Transverse colon (tissue), 4 donors: ENCODE data around the gene KRT4. TPM values are rescaled to one million over a fixed set of nuclear protein-coding genes. Genes with fewer than 3 reads are reported as not detected.

Source experiments
- DNase-seq: peaks from one replicate; pipeline ENCODE4 v3.0.0-alpha.2; 2019
- H3K27ac ChIP-seq, 4 donors: fragments of 200-600 bp; sonication (generic); 2 replicates each; pipeline ENCODE4 v1.5.1; 2016 to 2018; ENCODE audit warnings: inconsistent platforms in 4 of 4
- H3K27me3 ChIP-seq: fragments of 200-600 bp; sonication (generic); 2 replicates; pipeline ENCODE4 v1.5.1; 2017; ENCODE audit warnings: inconsistent platforms
- H3K36me3 ChIP-seq, 4 donors: fragments of 200-600 bp; sonication (generic); 2 replicates each; pipeline ENCODE4 v1.5.1; 2017 to 2019; ENCODE audit warnings: inconsistent platforms in 4 of 4
- H3K4me1 ChIP-seq, 4 donors: fragments of 200-600 bp; sonication (generic); 2 replicates each; pipeline ENCODE4 v1.5.1; 2017 to 2020; ENCODE audit warnings: inconsistent platforms in 4 of 4
- H3K4me3 ChIP-seq, 4 donors: fragments of 200-600 bp; sonication (generic); 1 replicate in 1 of 4; 2 replicates in 3 of 4; pipeline versions ENCODE4 v1.5.1 to v1.6.1; 2017 to 2019; ENCODE audit warnings: inconsistent platforms in 4 of 4
- H3K9me3 ChIP-seq, 2 donors: fragments of 200-600 bp; sonication (generic); 2 replicates each; pipeline ENCODE4 v1.5.1; 2017 to 2019; ENCODE audit warnings: inconsistent platforms in 2 of 2
- EP300 ChIP-seq: sonication (generic); formaldehyde crosslinking; IDR thresholded peaks from one replicate; pipeline ENCODE4 v1.6.1; 2017; ENCODE audit warnings: antibody characterized with exemption, low read depth
- POLR2A ChIP-seq: fragments of 450-650 bp; IDR thresholded peaks from one replicate; pipeline ENCODE4 v1.6.1; 2016; ENCODE audit warnings: antibody characterized with exemption, mild to moderate bottlenecking, moderate library complexity
- POLR2AphosphoS5 ChIP-seq, 3 donors: sonication (generic); formaldehyde crosslinking; IDR thresholded peaks; one replicate each; pipeline ENCODE4 v1.6.1; 2016; ENCODE audit warnings: antibody characterized with exemption in 3 of 3
- WGBS, 2 donors: methylation state at CpG; one replicate each; pipeline ENCODE4 v1.1.5; 2018; ENCODE audit warnings: low coverage in 1 of 2; 5-methylcytosine and 5-hydroxymethylcytosine counted together
- in situ Hi-C, 4 donors: fragments of 200-750 bp; cut with MboI; loops; one replicate each; pipeline versions ENCODE4 v1.15.0 to v1.15.1; 2017; ENCODE audit warnings: low sequenced_read_pairs in 3 of 4, low pct_ligation_motif_present in 1 of 4, low pct_unique_long_range_greater_than_20kb in 1 of 4
- intact Hi-C: fragments of 100-400 bp; cut with DNase I; formaldehyde crosslinking; loops from one replicate; pipeline ENCODE4 v1.15.1; 2023; ENCODE audit warnings: low total_unique reads
- total RNA-seq, 4 donors: library from RNA; depleted of rRNA; stranded (reverse); fragments of >200 nt; gene quantifications; one replicate each; pipeline ENCODE4 v1.1.0, GENCODE V29; 2016
- TF ChIP-seq, protein P1 (sequence below), 5 experiments: fragments of 200-600 bp in 3 of 5; fragments of 450-650 bp in 2 of 5; sonication (generic) in 3 of 5; IDR thresholded peaks; 1 replicate in 2 of 5; 2 replicates in 3 of 5; pipeline ENCODE4 v1.5.1; 2016 to 2017; ENCODE audit warnings: antibody characterized with exemption in 5 of 5, inconsistent platforms in 3 of 5, mild to moderate bottlenecking in 2 of 5, moderate library complexity in 1 of 5

The KRT4 gene
- total RNA-seq, 4 donors from 2014 or later = not detected

DNA sequence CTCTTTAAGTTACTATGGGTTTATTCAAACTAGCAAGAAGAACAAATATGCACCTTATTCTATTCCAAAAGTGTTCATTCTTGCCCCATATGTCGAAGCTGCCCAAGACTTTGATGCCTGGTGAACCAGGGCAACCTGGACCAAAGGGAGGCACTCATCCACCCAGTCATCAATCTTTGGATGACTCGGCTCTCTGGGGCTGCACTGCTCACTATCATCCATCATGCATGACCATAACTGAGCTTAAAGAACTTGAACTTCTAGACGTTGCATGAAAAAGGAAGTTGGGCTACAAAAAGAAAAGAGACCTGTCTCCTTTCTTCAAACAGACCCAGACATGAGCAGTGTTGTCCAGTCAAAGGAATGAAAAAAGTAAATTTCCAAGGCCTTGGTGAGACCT, 1.2 kb downstream of the KRT4 start:
- no peaks in the 10 kb centered on the region for H3K9me3 ChIP-seq
- H3K4me1 ChIP-seq = no peaks in the 10 kb centered on the region
- TF ChIP-seq EP300 (no peak), POLR2AphosphoS5 (IDR thresholded peaks at IDR 0.05) (no peak), POLR2A (no peak)
- TF ChIP-seq, protein P1, sequence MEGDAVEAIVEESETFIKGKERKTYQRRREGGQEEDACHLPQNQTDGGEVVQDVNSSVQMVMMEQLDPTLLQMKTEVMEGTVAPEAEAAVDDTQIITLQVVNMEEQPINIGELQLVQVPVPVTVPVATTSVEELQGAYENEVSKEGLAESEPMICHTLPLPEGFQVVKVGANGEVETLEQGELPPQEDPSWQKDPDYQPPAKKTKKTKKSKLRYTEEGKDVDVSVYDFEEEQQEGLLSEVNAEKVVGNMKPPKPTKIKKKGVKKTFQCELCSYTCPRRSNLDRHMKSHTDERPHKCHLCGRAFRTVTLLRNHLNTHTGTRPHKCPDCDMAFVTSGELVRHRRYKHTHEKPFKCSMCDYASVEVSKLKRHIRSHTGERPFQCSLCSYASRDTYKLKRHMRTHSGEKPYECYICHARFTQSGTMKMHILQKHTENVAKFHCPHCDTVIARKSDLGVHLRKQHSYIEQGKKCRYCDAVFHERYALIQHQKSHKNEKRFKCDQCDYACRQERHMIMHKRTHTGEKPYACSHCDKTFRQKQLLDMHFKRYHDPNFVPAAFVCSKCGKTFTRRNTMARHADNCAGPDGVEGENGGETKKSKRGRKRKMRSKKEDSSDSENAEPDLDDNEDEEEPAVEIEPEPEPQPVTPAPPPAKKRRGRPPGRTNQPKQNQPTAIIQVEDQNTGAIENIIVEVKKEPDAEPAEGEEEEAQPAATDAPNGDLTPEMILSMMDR (IDR thresholded peaks at IDR 0.05) = no peak
- H3K27ac ChIP-seq = no peak overlapping the region
- peaks cover 3% of the 10 kb centered on the region for H3K27me3 ChIP-seq
- intact Hi-C loops = no loop called here
- no peak for DNase-seq
- no peak overlapping the region for H3K4me3 ChIP-seq
- WGBS, 2 donors = 57 to 70% methylated on average over 3 of the region's 3 CpGs
- H3K36me3 ChIP-seq = no peaks in the 10 kb centered on the region
- in situ Hi-C loops = no loop called here

DNA sequence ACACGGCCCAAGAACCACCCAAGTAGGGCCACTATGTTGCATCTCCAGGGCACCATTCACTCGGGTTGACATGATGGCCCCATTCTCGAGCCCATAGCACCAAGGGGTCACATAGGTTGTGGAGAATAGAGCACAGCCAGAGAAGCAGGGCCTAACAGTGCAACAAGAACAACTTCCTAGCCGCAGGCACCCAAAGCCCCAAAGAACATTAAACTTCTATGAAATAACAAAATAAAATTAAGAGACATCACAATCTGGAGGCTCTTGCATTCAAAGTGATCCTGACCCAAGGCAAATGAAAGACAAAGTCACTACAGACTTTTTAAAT, 1.9 kb downstream of the KRT4 start:
- H3K4me1 ChIP-seq = no peaks in the 10 kb centered on the region
- WGBS, 2 donors = 77 to 100% methylated on average over 1 to 4 of the region's 4 CpGs
- no peak overlapping the region for H3K4me3 ChIP-seq
- no peaks in the 10 kb centered on the region for H3K36me3 ChIP-seq
- no peak overlapping the region for H3K27ac ChIP-seq
- no peaks in the 10 kb centered on the region for H3K27me3 ChIP-seq
- no peak for DNase-seq
- intact Hi-C loops = no loop called here
- in situ Hi-C loops = no loop called here
- TF ChIP-seq, protein P1 (IDR thresholded peaks at IDR 0.05) = no peak
- TF ChIP-seq POLR2AphosphoS5 (IDR thresholded peaks at IDR 0.05) (no peak), EP300 (no peak), POLR2A (no peak)
- no peaks in the 10 kb centered on the region for H3K9me3 ChIP-seq

DNA sequence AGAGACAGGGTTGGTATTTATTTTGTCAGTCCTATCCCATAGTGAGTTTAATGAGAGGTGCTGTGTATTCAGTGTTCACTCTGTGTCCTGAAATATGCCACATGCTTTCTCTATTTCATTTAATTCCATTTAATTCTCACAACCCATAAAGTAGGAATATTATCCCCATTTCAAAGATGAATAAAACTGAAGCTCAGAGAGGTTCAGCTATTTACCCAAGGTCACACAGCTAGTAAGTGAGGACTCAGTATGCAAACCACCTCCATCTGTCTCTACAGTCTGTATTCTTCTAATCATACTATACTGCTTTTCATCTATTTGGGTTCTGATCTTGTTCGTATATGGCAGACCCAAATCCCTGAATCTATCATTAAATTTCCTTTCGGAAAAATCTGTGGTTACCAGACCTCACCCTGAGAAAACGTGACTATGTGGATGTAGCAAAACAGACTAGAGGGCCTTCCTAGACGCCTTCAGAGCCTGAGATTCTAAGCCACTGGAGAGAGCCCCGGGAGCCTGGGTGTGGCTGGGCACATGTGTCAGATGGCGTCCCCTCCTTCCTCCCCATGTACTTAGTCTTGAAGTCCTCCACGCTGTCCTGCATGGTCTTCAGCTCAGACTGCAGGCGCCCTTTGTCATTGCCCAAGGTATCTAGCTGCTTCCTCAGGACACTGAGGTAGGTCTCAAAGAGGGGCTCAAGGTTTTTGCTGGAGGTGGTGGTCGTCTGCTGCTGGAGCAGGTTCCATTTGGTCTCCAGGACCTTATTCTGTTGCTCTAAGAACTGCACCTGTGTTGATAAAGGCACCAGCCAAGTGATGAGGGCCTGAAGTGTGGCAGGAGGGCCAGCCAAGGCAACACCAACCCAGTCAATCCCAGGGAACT, 2.5 kb downstream of the KRT4 start:
- Histone ChIP-seq H3K4me1 (no peaks in the 10 kb centered on the region), H3K27ac (no peak overlapping the region), H3K27me3 (no peaks in the 10 kb centered on the region), H3K36me3 (no peaks in the 10 kb centered on the region), H3K9me3 (no peaks in the 10 kb centered on the region), H3K4me3 (no peak overlapping the region)
- WGBS, 2 donors = 79 to 100% methylated on average over 4 to 9 of the region's 9 CpGs
- in situ Hi-C loops (no loop called here), intact Hi-C loops (no loop called here)
- no peak for TF ChIP-seq EP300
- no peak for DNase-seq

DNA sequence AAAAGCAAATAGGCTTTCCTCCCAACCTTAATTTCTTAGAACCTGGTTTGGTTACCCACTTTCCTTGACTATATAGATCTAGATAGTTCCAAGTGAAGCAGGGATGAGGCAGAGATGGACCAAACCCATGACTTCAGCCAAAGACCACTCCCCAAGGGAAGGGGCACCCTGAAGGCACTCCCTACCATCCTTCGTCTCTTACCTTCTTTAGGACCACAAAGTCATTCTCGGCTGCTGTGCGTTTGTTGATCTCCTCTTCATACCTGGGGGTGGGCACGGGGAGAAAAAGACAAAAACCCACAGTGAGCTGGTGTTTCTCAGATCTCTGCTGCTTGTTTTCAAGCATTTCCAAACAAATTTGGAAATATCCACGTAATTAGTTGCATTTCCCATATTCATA, 3.4 kb downstream of the KRT4 start:
- no peaks in the 10 kb centered on the region for H3K4me1 ChIP-seq
- TF ChIP-seq POLR2AphosphoS5 (IDR thresholded peaks at IDR 0.05) (no peak), EP300 (no peak), POLR2A (no peak)
- TF ChIP-seq, protein P1 (IDR thresholded peaks at IDR 0.05) = no peak
- intact Hi-C loops (no loop called here), in situ Hi-C loops (no loop called here)
- no peak overlapping the region for H3K4me3 ChIP-seq
- WGBS, 2 donors = 70% methylated on average over 5 of the region's 5 CpGs
- no peaks in the 10 kb centered on the region for H3K36me3 ChIP-seq
- no peak overlapping the region for H3K27ac ChIP-seq
- H3K9me3 ChIP-seq = no peaks in the 10 kb centered on the region
- H3K27me3 ChIP-seq = no peaks in the 10 kb centered on the region
- no peak for DNase-seq

DNA sequence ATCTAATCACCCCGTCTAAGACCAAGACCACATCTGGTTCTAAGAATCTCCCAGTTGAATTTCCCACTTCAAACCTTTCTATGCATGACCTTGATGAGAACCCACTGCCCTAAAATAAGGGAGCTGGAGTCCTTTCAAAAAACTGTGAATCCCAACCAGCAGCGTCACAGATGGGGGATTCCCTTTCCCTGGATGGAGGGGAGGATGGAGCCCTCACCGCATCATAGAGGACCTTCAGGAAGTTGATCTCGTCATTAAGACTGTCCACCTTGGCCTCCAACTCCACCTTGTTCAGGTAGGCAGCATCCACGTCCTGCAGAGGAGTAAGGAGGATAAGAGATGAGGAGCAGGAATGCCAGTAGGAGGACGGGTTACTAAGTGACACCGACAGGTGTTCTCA, 4.8 kb downstream of the KRT4 start:
- Histone ChIP-seq H3K27ac (no peak overlapping the region), H3K4me1 (no peaks in the 10 kb centered on the region), H3K27me3 (no peaks in the 10 kb centered on the region), H3K9me3 (no peaks in the 10 kb centered on the region), H3K4me3 (no peak overlapping the region), H3K36me3 (no peaks in the 10 kb centered on the region)
- in situ Hi-C loops = no loop called here
- no peak for DNase-seq
- intact Hi-C loops = no loop called here
- WGBS, 2 donors = 72 to 83% methylated on average over 3 to 7 of the region's 7 CpGs
- TF ChIP-seq, protein P1 (IDR thresholded peaks at IDR 0.05) = no peak
- TF ChIP-seq EP300 (no peak), POLR2A (no peak), POLR2AphosphoS5 (IDR thresholded peaks at IDR 0.05) (no peak)
